ENCODE measurements around the gene LTBP1. TPM values are rescaled to one million over a fixed set of nuclear protein-coding genes. Genes with fewer than 3 reads are reported as not detected.

The LTBP1 gene
- total and polyA plus RNA-seq, 2 donors (not counting 1 experiment from before 2014, with no cell fraction given): 0.69 TPM; not detected in 1

DNA sequence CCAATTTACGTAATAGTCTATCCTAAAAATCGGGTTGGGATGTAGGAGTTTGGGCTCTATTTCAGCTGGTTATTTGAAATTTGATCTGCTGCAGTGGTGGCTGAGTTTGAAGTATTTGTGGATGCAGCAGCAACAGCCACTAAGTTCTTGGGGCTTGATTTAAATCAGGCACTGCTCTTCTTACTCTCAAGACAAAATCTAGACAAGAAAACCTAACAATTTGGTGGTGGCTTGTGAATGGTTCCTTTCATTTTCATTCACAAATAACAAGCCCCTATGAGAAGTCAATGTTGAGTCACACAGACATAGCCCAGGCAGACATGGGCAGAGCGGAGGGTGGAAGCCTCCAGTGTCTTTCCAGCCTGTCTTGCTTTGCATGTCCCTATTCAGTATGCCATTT is 199.3 kb downstream of the LTBP1 start:
- Mint-ChIP-seq H3K9me3 (ENCODE audit: insufficient read depth) (no peaks in the 10 kb centered on the region), H3K27ac (no peak overlapping the region), H3K4me3 (no peak overlapping the region), H3K27me3 (peaks cover 4% of the 10 kb centered on the region), H3K4me1 (no peaks in the 10 kb centered on the region)
- TF ChIP-seq, protein P1, sequence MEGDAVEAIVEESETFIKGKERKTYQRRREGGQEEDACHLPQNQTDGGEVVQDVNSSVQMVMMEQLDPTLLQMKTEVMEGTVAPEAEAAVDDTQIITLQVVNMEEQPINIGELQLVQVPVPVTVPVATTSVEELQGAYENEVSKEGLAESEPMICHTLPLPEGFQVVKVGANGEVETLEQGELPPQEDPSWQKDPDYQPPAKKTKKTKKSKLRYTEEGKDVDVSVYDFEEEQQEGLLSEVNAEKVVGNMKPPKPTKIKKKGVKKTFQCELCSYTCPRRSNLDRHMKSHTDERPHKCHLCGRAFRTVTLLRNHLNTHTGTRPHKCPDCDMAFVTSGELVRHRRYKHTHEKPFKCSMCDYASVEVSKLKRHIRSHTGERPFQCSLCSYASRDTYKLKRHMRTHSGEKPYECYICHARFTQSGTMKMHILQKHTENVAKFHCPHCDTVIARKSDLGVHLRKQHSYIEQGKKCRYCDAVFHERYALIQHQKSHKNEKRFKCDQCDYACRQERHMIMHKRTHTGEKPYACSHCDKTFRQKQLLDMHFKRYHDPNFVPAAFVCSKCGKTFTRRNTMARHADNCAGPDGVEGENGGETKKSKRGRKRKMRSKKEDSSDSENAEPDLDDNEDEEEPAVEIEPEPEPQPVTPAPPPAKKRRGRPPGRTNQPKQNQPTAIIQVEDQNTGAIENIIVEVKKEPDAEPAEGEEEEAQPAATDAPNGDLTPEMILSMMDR (IDR thresholded peaks at IDR 0.05): no peak
- no peak for TF ChIP-seq EZH2 (IDR thresholded peaks at IDR 0.05; ENCODE audit: borderline replicate concordance, insufficient read depth, low read depth, low read length, poor library complexity, severe bottlenecking)
- Histone ChIP-seq H3K9ac (ENCODE audit: low read length) (no peak overlapping the region), H3K4me3 (ENCODE audit: control extremely low read depth in 1 of 5, extremely low read depth in 1 of 5, insufficient read depth in 1 of 5, low read depth in 2 of 5, low read length in 4 of 5) (no peak overlapping the region), H3K27me3 (replicated peaks in 1 of 4; ENCODE audit: control extremely low read depth in 1 of 4, control insufficient read depth in 3 of 4, insufficient read depth in 4 of 4, low read length in 3 of 4) (no peaks in the 10 kb centered on the region), H3K36me3 (replicated peaks in 1 of 2; ENCODE audit: control extremely low read depth in 1 of 2, control insufficient read depth in 1 of 2, extremely low read depth in 1 of 2, insufficient read depth in 2 of 2, low read length in 1 of 2) (no peaks in the 10 kb centered on the region), H3K9me3 (ENCODE audit: control extremely low read depth in 1 of 3, control insufficient read depth in 2 of 3, insufficient read depth in 1 of 3, low read length in 2 of 3) (no peaks in the 10 kb centered on the region), H3K79me2 (ENCODE audit: control insufficient read depth, insufficient read depth, low read length) (no peaks in the 10 kb centered on the region), H3K4me2 (replicated peaks; ENCODE audit: low read depth, low read length, poor library complexity, severe bottlenecking) (no peak overlapping the region), H4K20me1 (ENCODE audit: control insufficient read depth, insufficient read depth, low read length, poor library complexity, severe bottlenecking) (no peaks in the 10 kb centered on the region), H3K27ac (ENCODE audit: low read length in 2 of 2) (no peak overlapping the region), H3K4me1 (ENCODE audit: control insufficient read depth in 2 of 2, insufficient read depth in 2 of 2, low read length in 2 of 2) (no peaks in the 10 kb centered on the region), H2AFZ (ENCODE audit: insufficient read depth, low read depth, low read length, poor library complexity, severe bottlenecking) (no peak overlapping the region)
- ChIA-PET CTCF (no interaction called here), POLR2A (no interaction called here)
- no peak for ATAC-seq (ENCODE audit: low read depth)
- no peak for DNase-seq
- intact Hi-C loops (cut with micrococcal nuclease): no loop called here
- 80% methylated on average over 2 of the region's 3 CpGs for WGBS (ENCODE audit: insufficient coverage)

DNA sequence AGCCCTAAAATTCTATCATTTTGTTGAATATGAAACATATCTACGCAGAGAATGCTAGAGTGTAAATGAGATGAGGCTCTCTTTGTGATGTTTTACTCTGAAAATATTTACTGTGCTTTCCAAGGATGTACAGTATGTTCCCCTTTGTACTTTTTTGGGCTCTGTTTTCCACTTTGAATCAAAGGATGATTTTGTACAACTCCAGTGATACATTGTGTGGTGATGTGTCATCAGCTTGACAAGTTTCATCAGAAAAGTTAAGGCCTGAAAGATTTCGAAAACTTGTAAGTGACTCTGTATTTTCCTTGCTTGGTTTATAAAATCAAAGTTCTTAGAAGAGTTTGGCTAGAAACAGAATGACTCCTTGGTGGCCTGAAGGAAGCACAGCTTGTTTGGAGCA is 206.3 kb downstream of the LTBP1 start:
- H3K4me1 Mint-ChIP-seq: no peaks in the 10 kb centered on the region
- Histone ChIP-seq H3K4me2 (replicated peaks; ENCODE audit: low read depth, low read length, poor library complexity, severe bottlenecking) (no peak overlapping the region), H3K27ac (ENCODE audit: low read length in 2 of 2) (no peak overlapping the region), H3K79me2 (ENCODE audit: control insufficient read depth, insufficient read depth, low read length) (no peaks in the 10 kb centered on the region), H3K9me3 (ENCODE audit: control extremely low read depth in 1 of 3, control insufficient read depth in 2 of 3, insufficient read depth in 1 of 3, low read length in 2 of 3) (no peaks in the 10 kb centered on the region), H3K36me3 (replicated peaks in 1 of 2; ENCODE audit: control extremely low read depth in 1 of 2, control insufficient read depth in 1 of 2, extremely low read depth in 1 of 2, insufficient read depth in 2 of 2, low read length in 1 of 2) (no peaks in the 10 kb centered on the region), H2AFZ (ENCODE audit: insufficient read depth, low read depth, low read length, poor library complexity, severe bottlenecking) (no peak overlapping the region), H3K9ac (ENCODE audit: low read length) (no peak overlapping the region), H3K4me3 (ENCODE audit: control extremely low read depth in 1 of 5, extremely low read depth in 1 of 5, insufficient read depth in 1 of 5, low read depth in 2 of 5, low read length in 4 of 5) (no peak overlapping the region), H3K4me1 (ENCODE audit: control insufficient read depth in 2 of 2, insufficient read depth in 2 of 2, low read length in 2 of 2) (no peaks in the 10 kb centered on the region), H4K20me1 (ENCODE audit: control insufficient read depth, insufficient read depth, low read length, poor library complexity, severe bottlenecking) (no peaks in the 10 kb centered on the region), H3K27me3 (replicated peaks in 1 of 4; ENCODE audit: control extremely low read depth in 1 of 4, control insufficient read depth in 3 of 4, insufficient read depth in 4 of 4, low read length in 3 of 4) (no peaks in the 10 kb centered on the region)
- ChIA-PET CTCF (no interaction called here), POLR2A (no interaction called here)
- intact Hi-C loops (cut with micrococcal nuclease): no loop called here
- DNase-seq: no peak
- 85% methylated on average over 1 of the region's 2 CpGs for WGBS (ENCODE audit: insufficient coverage)
- no peaks in the 10 kb centered on the region for H3K9me3 Mint-ChIP-seq (ENCODE audit: insufficient read depth)
- H3K27me3 Mint-ChIP-seq: no peaks in the 10 kb centered on the region
- ATAC-seq (ENCODE audit: low read depth): no peak
- H3K27ac Mint-ChIP-seq: no peak overlapping the region
- H3K4me3 Mint-ChIP-seq: no peak overlapping the region
- no peak for TF ChIP-seq EZH2 (IDR thresholded peaks at IDR 0.05; ENCODE audit: borderline replicate concordance, insufficient read depth, low read depth, low read length, poor library complexity, severe bottlenecking)
- TF ChIP-seq, protein P1 (IDR thresholded peaks at IDR 0.05): no peak
